Fibroblast of the aortic adventitia (primary cell): ENCODE data around the gene TBCK. TPM values are rescaled to one million over a fixed set of nuclear protein-coding genes. Genes with fewer than 3 reads are reported as not detected.
"Not testable (repeated sequence)": the region's sequence is repeated elsewhere in the genome, so short reads cannot be mapped to it uniquely, and the experiment has no call there.

Source experiments
- DNase-seq: peaks from one replicate; pipeline ENCODE4 v3.0.0-alpha.2; 2010; ENCODE audit warnings: low read depth
- H3K4me3 ChIP-seq: 2 replicates; pipeline ENCODE4 v1.5.1; 2011; ENCODE audit warnings: low read depth, mild to moderate bottlenecking, control low read depth, low read length, moderate library complexity
- CTCF ChIP-seq: IDR thresholded peaks from 2 replicates; pipeline ENCODE4 v1.5.1; 2011; ENCODE audit warnings: mild to moderate bottlenecking, low read length, control low read depth, inconsistent platforms; ENCODE audit not compliant: insufficient read depth
- total RNA-seq: library from RNA; depleted of rRNA; stranded (reverse); fragments of >200 nt; gene quantifications from 2 replicates; pipeline ENCODE4 v1.2.3, GENCODE V29; 2012; ENCODE audit warnings: low replicate concordance

Gene TBCK
- total RNA-seq, 1 donor: 59.7 TPM

GRCh38 chr4:106325800-106326199, 9.8 kb upstream of the TBCK start:
- DNase-seq: no peak
- H3K4me3 ChIP-seq: no peak overlapping the region
- no peak for TF ChIP-seq CTCF

GRCh38 chr4:106323119-106323518, 7.1 kb upstream of the TBCK start:
- no peak for DNase-seq
- TF ChIP-seq CTCF: no peak
- H3K4me3 ChIP-seq: no peak overlapping the region

GRCh38 chr4:106321814-106322213, 5.8 kb upstream of the TBCK start:
- not testable (repeated sequence) for DNase-seq, H3K4me3 ChIP-seq

GRCh38 chr4:106321168-106321567, 5.2 kb upstream of the TBCK start:
- DNase-seq, H3K4me3 ChIP-seq: not testable (repeated sequence)

- H3K4me3 ChIP-seq: no peak overlapping the region
- no peak for TF ChIP-seq CTCF
- DNase-seq: no peak
These were observed 4.2 kb upstream of the TBCK start for GRCh38 chr4:106320235-106320634.

- no peak for TF ChIP-seq CTCF
- H3K4me3 ChIP-seq: no peak overlapping the region
- DNase-seq: no peak
These were observed 2.5 kb upstream of the TBCK start for GRCh38 chr4:106318511-106318910.

GRCh38 chr4:106317815-106318214, 1.8 kb upstream of the TBCK start:
- DNase-seq: no peak
- TF ChIP-seq CTCF: no peak
- H3K4me3 ChIP-seq: peak overlapping the region; percentile 95

- peak overlapping the region; percentile 95 for H3K4me3 ChIP-seq
- DNase-seq: no peak
- TF ChIP-seq CTCF: no peak
These were observed 882 bp upstream of the TBCK start for GRCh38 chr4:106316773-106317409.
